HepG2 (cell line): ENCODE measurements around the gene FUT3. TPM values are rescaled to one million over a fixed set of nuclear protein-coding genes. Genes with fewer than 3 reads are reported as not detected.
A peak's percentile ranks its signal among the peaks of the same experiment; 100 is the strongest.

Source experiments
- ARHGAP35 ChIP-seq: sonication (generic); formaldehyde crosslinking; IDR thresholded peaks from 2 replicates; pipeline ENCODE4 v1.9.0; 2022; ENCODE audit warnings: mild to moderate bottlenecking, inconsistent platforms, moderate library complexity, missing genetic modification reagents, borderline replicate concordance
- CBX1 ChIP-seq: IDR thresholded peaks from one replicate; pipeline ENCODE4 v1.6.1; 2016; ENCODE audit warnings: antibody characterized with exemption, low read depth
- CBX5 ChIP-seq: sonication (generic); formaldehyde crosslinking; IDR thresholded peaks from 2 replicates; pipeline ENCODE4 v1.4.0; 2020; ENCODE audit warnings: missing genetic modification reagents, borderline replicate concordance
- CEBPG ChIP-seq: IDR thresholded peaks from 2 replicates; pipeline ENCODE4 v1.6.1; 2016
- EEA1 ChIP-seq: sonication (generic); formaldehyde crosslinking; IDR thresholded peaks from 2 replicates; pipeline ENCODE4 v1.5.1; 2020; ENCODE audit warnings: mild to moderate bottlenecking, missing genetic modification reagents, borderline replicate concordance
- HIC2 ChIP-seq: sonication (generic); formaldehyde crosslinking; IDR thresholded peaks from 2 replicates; pipeline ENCODE4 v1.9.0; 2022; ENCODE audit warnings: low read depth, missing genetic modification reagents
- HOXA9 ChIP-seq: sonication (generic); formaldehyde crosslinking; IDR thresholded peaks from 2 replicates; pipeline ENCODE4 v1.8.1; 2022; ENCODE audit warnings: missing genetic modification reagents, mild to moderate bottlenecking, moderate library complexity, borderline replicate concordance
- PCBP2 ChIP-seq: fragments of 200-400 bp; formaldehyde crosslinking; optimal IDR thresholded peaks from 2 replicates; pipeline ENCODE3; 2018; ENCODE audit warnings: low read length, low read depth; ENCODE audit not compliant: poor library complexity, severe bottlenecking
- STAG1 ChIP-seq: sonication (generic); formaldehyde crosslinking; IDR thresholded peaks from 2 replicates; pipeline ENCODE4 v1.4.0; 2020; ENCODE audit warnings: missing genetic modification reagents
- TAF1 ChIP-seq: sonication (generic); formaldehyde crosslinking; IDR thresholded peaks from 2 replicates; pipeline ENCODE4 v1.4.0; 2020; ENCODE audit warnings: missing genetic modification reagents
- ZFP1 ChIP-seq: IDR thresholded peaks from 2 replicates; pipeline ENCODE4 v1.6.1; 2016
- ZSCAN30 ChIP-seq: sonication (generic); formaldehyde crosslinking; IDR thresholded peaks from 2 replicates; pipeline ENCODE4 v1.5.0; 2020; ENCODE audit warnings: mild to moderate bottlenecking, missing genetic modification reagents
- ZSCAN9 ChIP-seq: IDR thresholded peaks from 2 replicates; pipeline ENCODE4 v1.6.1; 2016; ENCODE audit warnings: borderline replicate concordance
- polyA plus RNA-seq, 8 experiments: library from polyadenylated mRNA; depleted of rRNA in 3 of 8; stranded (reverse) in 7 of 8; unstranded in 1 of 8; fragments of >200 nt; fragmentation: Illumina TruSeq in 4 of 8; extraction: Trizol in 4 of 8; gene quantifications; 2 replicates each; pipeline versions ENCODE4 v1.2.1 to v1.2.3, GENCODE V29; 2011 to 2016; ENCODE audit warnings: low read depth in 4 of 8, missing spikeins in 1 of 8, mixed read lengths in 1 of 8; ENCODE audit not compliant: insufficient read depth in 1 of 8
- total RNA-seq, 5 experiments: library from RNA; depleted of rRNA; stranded (reverse); fragments of >200 nt; fragmentation: Illumina TruSeq; extraction: Trizol; gene quantifications; 2 replicates each; pipeline ENCODE4 v1.2.3, GENCODE V29; 2016; ENCODE audit warnings: low read depth in 1 of 5
- TF ChIP-seq, protein P1 (sequence below): sonication (generic); formaldehyde crosslinking; IDR thresholded peaks from 2 replicates; pipeline ENCODE4 v1.8.0; 2022; ENCODE audit warnings: mild to moderate bottlenecking, missing genetic modification reagents
- TF ChIP-seq, protein P2 (sequence below): sonication (generic); formaldehyde crosslinking; IDR thresholded peaks from 2 replicates; pipeline ENCODE4 v1.4.0; 2020; ENCODE audit warnings: missing genetic modification reagents
- TF ChIP-seq, protein P3 (sequence below): IDR thresholded peaks from 2 replicates; pipeline ENCODE4 v1.6.1; 2016; ENCODE audit warnings: low read depth, borderline replicate concordance
- TF ChIP-seq, protein P4 (sequence below), 2 experiments: sonication (generic) in 1 of 2; formaldehyde crosslinking in 1 of 2; IDR thresholded peaks; 2 replicates each; pipeline versions ENCODE4 v1.6.1 to v1.9.0; 2014 to 2022; ENCODE audit warnings: antibody characterized with exemption in 1 of 2, borderline replicate concordance in 1 of 2, inconsistent platforms in 1 of 2, low read depth in 1 of 2, missing genetic modification reagents in 1 of 2

FUT3 gene
- total and polyA plus RNA-seq, 2 of the 13 experiments (the other 11 are each of a cell fraction or from before 2014, with no cell fraction given) = 0.53 to 1.1 TPM

DNA sequence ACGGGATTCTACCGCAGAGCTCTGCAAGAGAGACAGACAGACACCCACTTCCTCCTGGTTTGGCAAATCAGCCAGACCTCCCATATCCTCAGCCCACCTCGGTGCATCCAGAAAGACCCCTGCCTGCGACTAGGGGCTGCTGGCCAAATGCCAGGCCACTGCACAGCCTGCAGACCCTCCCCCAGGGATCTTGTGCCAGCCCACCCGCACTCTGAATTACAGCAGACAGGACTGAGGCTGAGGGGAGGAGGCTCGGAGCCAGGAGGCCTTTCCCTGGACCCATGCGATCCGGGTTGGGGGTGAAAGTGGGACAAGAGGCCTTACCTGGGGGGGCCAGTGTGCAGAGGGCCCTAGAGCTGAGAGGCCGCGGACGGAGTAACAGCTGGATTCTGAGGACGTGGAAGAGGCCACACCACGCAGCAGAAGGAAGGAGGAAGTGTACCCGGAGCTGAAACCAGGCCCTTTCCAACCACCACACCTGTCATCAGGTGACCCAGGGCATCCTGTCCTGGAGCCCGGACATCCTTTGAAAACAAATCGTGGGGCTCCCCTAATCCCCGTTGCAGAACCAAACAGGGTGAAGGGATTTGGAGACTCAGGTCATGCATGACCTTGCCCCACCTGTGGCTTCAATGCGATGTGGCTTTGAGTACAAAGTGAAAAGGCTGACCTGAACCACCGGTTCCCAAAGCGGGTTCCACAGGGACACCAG lies 12.7 kb downstream of the FUT3 start (continued):
- TF ChIP-seq, protein P1, sequence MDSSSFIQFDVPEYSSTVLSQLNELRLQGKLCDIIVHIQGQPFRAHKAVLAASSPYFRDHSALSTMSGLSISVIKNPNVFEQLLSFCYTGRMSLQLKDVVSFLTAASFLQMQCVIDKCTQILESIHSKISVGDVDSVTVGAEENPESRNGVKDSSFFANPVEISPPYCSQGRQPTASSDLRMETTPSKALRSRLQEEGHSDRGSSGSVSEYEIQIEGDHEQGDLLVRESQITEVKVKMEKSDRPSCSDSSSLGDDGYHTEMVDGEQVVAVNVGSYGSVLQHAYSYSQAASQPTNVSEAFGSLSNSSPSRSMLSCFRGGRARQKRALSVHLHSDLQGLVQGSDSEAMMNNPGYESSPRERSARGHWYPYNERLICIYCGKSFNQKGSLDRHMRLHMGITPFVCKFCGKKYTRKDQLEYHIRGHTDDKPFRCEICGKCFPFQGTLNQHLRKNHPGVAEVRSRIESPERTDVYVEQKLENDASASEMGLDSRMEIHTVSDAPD (CRISPR knock-in tag) = 0 out of 2 replicates have a peak, but pooled peaks have one; percentile 22
- TF ChIP-seq PCBP2 (no peak), STAG1 (no peak), HIC2 (CRISPR knock-in tag) (no peak), ZSCAN9 (CRISPR knock-in tag) (no peak), EEA1 (CRISPR knock-in tag) (no peak), ZSCAN30 (no peak), ARHGAP35 (no peak), CEBPG (CRISPR knock-in tag) (no peak), CBX1 (peak; percentile 35), ZFP1 (no peak), HOXA9 (CRISPR knock-in tag) (no peak), CBX5 (no peak), TAF1 (CRISPR knock-in tag) (no peak; the same call in 1 of the 2 replicates)
- TF ChIP-seq, protein P2, sequence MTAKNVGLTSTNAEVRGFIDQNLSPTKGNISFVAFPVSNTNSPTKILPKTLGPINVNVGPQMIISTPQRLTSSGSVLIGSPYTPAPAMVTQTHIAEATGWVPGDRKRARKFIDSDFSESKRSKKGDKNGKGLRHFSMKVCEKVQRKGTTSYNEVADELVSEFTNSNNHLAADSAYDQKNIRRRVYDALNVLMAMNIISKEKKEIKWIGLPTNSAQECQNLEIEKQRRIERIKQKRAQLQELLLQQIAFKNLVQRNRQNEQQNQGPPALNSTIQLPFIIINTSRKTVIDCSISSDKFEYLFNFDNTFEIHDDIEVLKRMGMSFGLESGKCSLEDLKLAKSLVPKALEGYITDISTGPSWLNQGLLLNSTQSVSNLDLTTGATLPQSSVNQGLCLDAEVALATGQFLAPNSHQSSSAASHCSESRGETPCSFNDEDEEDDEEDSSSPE (CRISPR knock-in tag) = no peak
- TF ChIP-seq, protein P3, sequence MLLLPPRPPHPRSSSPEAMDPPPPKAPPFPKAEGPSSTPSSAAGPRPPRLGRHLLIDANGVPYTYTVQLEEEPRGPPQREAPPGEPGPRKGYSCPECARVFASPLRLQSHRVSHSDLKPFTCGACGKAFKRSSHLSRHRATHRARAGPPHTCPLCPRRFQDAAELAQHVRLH (CRISPR knock-in tag) = no peak
- TF ChIP-seq, protein P4, sequence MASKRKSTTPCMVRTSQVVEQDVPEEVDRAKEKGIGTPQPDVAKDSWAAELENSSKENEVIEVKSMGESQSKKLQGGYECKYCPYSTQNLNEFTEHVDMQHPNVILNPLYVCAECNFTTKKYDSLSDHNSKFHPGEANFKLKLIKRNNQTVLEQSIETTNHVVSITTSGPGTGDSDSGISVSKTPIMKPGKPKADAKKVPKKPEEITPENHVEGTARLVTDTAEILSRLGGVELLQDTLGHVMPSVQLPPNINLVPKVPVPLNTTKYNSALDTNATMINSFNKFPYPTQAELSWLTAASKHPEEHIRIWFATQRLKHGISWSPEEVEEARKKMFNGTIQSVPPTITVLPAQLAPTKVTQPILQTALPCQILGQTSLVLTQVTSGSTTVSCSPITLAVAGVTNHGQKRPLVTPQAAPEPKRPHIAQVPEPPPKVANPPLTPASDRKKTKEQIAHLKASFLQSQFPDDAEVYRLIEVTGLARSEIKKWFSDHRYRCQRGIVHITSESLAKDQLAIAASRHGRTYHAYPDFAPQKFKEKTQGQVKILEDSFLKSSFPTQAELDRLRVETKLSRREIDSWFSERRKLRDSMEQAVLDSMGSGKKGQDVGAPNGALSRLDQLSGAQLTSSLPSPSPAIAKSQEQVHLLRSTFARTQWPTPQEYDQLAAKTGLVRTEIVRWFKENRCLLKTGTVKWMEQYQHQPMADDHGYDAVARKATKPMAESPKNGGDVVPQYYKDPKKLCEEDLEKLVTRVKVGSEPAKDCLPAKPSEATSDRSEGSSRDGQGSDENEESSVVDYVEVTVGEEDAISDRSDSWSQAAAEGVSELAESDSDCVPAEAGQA (IDR thresholded peaks at IDR 0.05; ENCODE audit: low read depth) = no peak
- TF ChIP-seq, protein P4 (CRISPR knock-in tag; IDR thresholded peaks at IDR 0.05; ENCODE audit: borderline replicate concordance) = no peak
